Limb (tissue), 2 donors: ENCODE data around the gene TIMMDC1.

Experiments
- DNase-seq, 2 donors: peaks; one replicate each; pipeline ENCODE4 v3.0.0-alpha.2; 2016; ENCODE audit errors: extremely low spot score in 2 of 2

TIMMDC1 gene

GRCh38 chr3:119498186-119499011 is at the start of gene TIMMDC1:
TSS of gene TIMMDC1 (plus strand) at chr3:119498547. CDS start at chr3:119498734, 187 bp downstream.
- peak; percentile 96 to 97 for DNase-seq

GRCh38 chr3:119453822-119454221 is 44.5 kb upstream of the TIMMDC1 start:
- DNase-seq, result no peak

GRCh38 chr3:119456469-119456868 is 41.9 kb upstream of the TIMMDC1 start:
- no peak for DNase-seq

- DNase-seq, result no peak
Observed at GRCh38 chr3:119457246-119457645, 41.1 kb upstream of the TIMMDC1 start.

- peak; percentile 98 to 99 for DNase-seq
Observed at GRCh38 chr3:119463171-119464169, 34.9 kb upstream of the TIMMDC1 start, which contains the start of gene TMEM39A. TSS of gene TMEM39A (minus strand) at chr3:119463615. CDS start at chr3:119462074, 1,541 bp downstream.

- no peak for DNase-seq
Observed at GRCh38 chr3:119468041-119468440, 30.3 kb upstream of the TIMMDC1 start.

GRCh38 chr3:119469418-119470189 is 28.7 kb upstream of the TIMMDC1 start:
- DNase-seq, result peak in 1 of 2 donors; percentile 6

GRCh38 chr3:119470866-119471265 is 27.5 kb upstream of the TIMMDC1 start:
- DNase-seq, result no peak

GRCh38 chr3:119481079-119481478 is 17.3 kb upstream of the TIMMDC1 start:
- no peak for DNase-seq

GRCh38 chr3:119483101-119483500 is 15.2 kb upstream of the TIMMDC1 start:
- DNase-seq, result no peak

GRCh38 chr3:119485563-119485962 is 12.8 kb upstream of the TIMMDC1 start:
- DNase-seq, result no peak

GRCh38 chr3:119490153-119490552 is 8.2 kb upstream of the TIMMDC1 start:
- DNase-seq, result no peak

GRCh38 chr3:119492128-119492527 is 6.2 kb upstream of the TIMMDC1 start:
- DNase-seq, result no peak

GRCh38 chr3:119492810-119493209 is 5.5 kb upstream of the TIMMDC1 start:
- no peak for DNase-seq

- no peak for DNase-seq
Observed at GRCh38 chr3:119494597-119494996, 3.8 kb upstream of the TIMMDC1 start.

- peak in 1 of 2 donors; percentile 41 for DNase-seq
Observed at GRCh38 chr3:119497820-119498185, 544 bp upstream of the TIMMDC1 start.

- no peak for DNase-seq
Observed at GRCh38 chr3:119500265-119500664, 1.9 kb downstream of the TIMMDC1 start.

GRCh38 chr3:119500901-119501300 is 2.6 kb downstream of the TIMMDC1 start:
- no peak for DNase-seq

GRCh38 chr3:119506631-119507030 is 8.3 kb downstream of the TIMMDC1 start:
- no peak for DNase-seq

GRCh38 chr3:119507404-119507803 is 9.1 kb downstream of the TIMMDC1 start:
- no peak for DNase-seq

- DNase-seq, result no peak
Observed at GRCh38 chr3:119508172-119508845, 10.0 kb downstream of the TIMMDC1 start.
